Activated CD4-positive, alpha-beta T cell treated with anti-CD3 and anti-CD28 coated beads for 48 hours (primary cell): Measurements from ENCODE around the gene P4HA3.

ENCODE experiments used
- DNase-seq: peaks from one replicate; pipeline ENCODE4 v3.0.0-alpha.2; 2020

P4HA3 gene

GRCh38 chr11:74316772-74317505, 5.5 kb upstream of the P4HA3 start:
- DNase-seq: no peak

- DNase-seq: no peak
Measured at GRCh38 chr11:74312326-74312725, 886 bp upstream of the P4HA3 start.

GRCh38 chr11:74310857-74311256, 583 bp downstream of the P4HA3 start:
- DNase-seq: no peak

- no peak for DNase-seq
Measured at GRCh38 chr11:74307434-74307833, 4.0 kb downstream of the P4HA3 start.

- DNase-seq: no peak
Measured at GRCh38 chr11:74306435-74307175, 4.8 kb downstream of the P4HA3 start.

- no peak for DNase-seq
Measured at GRCh38 chr11:74299015-74299414, 12.4 kb downstream of the P4HA3 start.

GRCh38 chr11:74297484-74297883, 14.0 kb downstream of the P4HA3 start:
- DNase-seq: no peak

GRCh38 chr11:74288911-74289310, 22.5 kb downstream of the P4HA3 start:
- DNase-seq: no peak

- DNase-seq: peak; percentile 36
Measured at GRCh38 chr11:74288161-74288560, 23.3 kb downstream of the P4HA3 start.

- no peak for DNase-seq
Measured at GRCh38 chr11:74284466-74284865, 27.0 kb downstream of the P4HA3 start.

- no peak for DNase-seq
Measured at GRCh38 chr11:74283580-74284180, 27.8 kb downstream of the P4HA3 start.

GRCh38 chr11:74282914-74283371, 28.5 kb downstream of the P4HA3 start:
- DNase-seq: no peak

GRCh38 chr11:74282421-74282820, 29.0 kb downstream of the P4HA3 start:
- no peak for DNase-seq

- no peak for DNase-seq
Measured at GRCh38 chr11:74280494-74280893, 30.9 kb downstream of the P4HA3 start.

- no peak for DNase-seq
Measured at GRCh38 chr11:74279256-74279655, 32.2 kb downstream of the P4HA3 start.

GRCh38 chr11:74278721-74279161, 32.7 kb downstream of the P4HA3 start:
- no peak for DNase-seq

- no peak for DNase-seq
Measured at GRCh38 chr11:74278103-74278502, 33.3 kb downstream of the P4HA3 start.

GRCh38 chr11:74276581-74276980, 34.9 kb downstream of the P4HA3 start:
- DNase-seq: no peak

GRCh38 chr11:74272276-74272675, 39.2 kb downstream of the P4HA3 start:
- no peak for DNase-seq

GRCh38 chr11:74269161-74269811, 42.2 kb downstream of the P4HA3 start:
- DNase-seq: peak; percentile 36

GRCh38 chr11:74268456-74268855, 43.0 kb downstream of the P4HA3 start:
- no peak for DNase-seq

- no peak for DNase-seq
Measured at GRCh38 chr11:74267014-74267413, 44.4 kb downstream of the P4HA3 start.

- DNase-seq: no peak
Measured at GRCh38 chr11:74265256-74265655, 46.2 kb downstream of the P4HA3 start.
